ENCODE results near the gene SAMSN1.

The SAMSN1 gene

DNA sequence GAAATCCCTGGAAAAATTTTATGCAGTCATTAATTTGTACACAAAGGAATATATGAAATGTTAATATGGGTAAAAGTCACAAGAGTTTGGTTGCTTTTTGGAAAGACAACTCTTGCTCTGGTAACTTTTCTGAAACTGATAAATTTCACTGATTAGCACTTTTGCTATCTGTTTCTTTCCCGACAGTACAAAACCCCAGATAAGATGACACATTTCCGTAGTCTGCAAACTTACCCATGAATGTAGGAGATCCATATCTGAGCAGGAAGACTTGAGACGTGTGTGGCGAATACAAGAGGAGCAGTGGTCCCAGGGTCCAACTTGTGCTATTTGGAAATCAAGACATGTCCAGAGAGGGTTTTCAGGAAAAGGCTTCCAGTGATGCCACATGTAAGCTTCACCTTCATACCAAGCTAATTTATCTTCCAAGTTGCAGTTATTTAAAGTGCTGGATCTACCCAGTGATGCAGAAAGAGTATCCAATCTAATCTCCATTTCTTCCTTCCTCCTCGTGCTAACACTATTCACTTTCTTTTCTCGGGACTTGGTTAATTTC is 35.9 kb upstream of the SAMSN1 start:
- DNase-seq (ENCODE audit: low spot score): peak; percentile 67
- Mint-ChIP-seq H3K4me1 (ENCODE audit: low read depth) (peaks cover 52% of the 10 kb centered on the region), H3K9me3 (peaks cover 9% of the 10 kb centered on the region), H3K4me3 (peak overlapping the region; percentile 70), H3K36me3 (ENCODE audit: low read depth) (peaks cover 20% of the 10 kb centered on the region), H3K27ac (peak overlapping the region; percentile 78), H3K27me3 (ENCODE audit: low read depth) (peaks cover 3% of the 10 kb centered on the region)

DNA sequence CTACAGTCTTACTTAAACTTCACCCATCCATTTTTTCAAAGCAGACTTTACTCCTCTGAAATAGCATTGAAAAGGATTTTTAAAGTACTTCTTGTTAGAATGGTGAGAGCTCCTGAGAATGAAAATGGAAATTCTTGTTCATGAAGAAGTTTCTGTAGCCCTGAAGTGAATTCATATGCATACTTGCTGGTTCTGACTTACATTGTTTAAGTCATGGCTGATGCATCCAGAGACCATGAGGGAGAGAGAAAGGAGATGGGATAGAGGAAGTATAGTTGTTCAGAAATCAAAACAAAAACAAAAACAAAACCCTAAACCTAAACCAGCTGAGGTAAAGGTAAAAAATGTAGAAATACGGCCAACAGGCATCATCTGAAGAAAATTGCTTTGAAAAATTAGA is 27.1 kb upstream of the SAMSN1 start:
- Mint-ChIP-seq H3K27ac (no peak overlapping the region), H3K27me3 (ENCODE audit: low read depth) (peaks cover 3% of the 10 kb centered on the region), H3K4me3 (no peak overlapping the region), H3K36me3 (ENCODE audit: low read depth) (peaks cover 33% of the 10 kb centered on the region), H3K4me1 (ENCODE audit: low read depth) (peaks cover 35% of the 10 kb centered on the region), H3K9me3 (peaks cover 33% of the 10 kb centered on the region)
- DNase-seq (ENCODE audit: low spot score): no peak

DNA sequence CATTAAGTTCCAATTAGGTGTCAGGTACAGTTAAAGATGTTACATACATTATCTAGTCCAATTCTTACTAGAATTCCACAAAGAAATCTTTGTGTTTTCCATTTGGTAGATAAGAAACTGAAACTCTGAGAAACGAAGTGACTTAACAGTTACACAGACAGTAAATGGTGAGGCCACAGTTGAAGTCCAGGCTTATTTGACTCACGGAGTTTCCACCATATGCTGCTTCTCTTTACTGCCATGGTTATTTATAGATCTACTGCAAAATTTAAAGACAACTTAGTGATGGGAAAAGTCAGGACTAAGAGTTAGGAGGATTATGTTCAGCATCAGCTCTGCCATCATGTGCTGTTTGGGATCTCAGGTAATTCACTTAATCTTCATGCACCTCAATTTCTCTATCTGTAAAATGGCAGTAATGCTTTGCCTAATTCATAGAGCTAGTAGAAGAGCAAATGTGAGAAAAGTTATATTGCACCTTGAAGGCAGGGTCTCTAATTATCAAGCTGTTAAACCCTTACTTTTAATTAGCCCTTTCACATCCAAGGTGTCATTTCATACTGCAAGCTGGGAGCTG is 26.2 kb upstream of the SAMSN1 start:
- Mint-ChIP-seq H3K27me3 (ENCODE audit: low read depth) (no peaks in the 10 kb centered on the region), H3K27ac (peak overlapping the region; percentile 21), H3K4me1 (ENCODE audit: low read depth) (peaks cover 38% of the 10 kb centered on the region)

DNA sequence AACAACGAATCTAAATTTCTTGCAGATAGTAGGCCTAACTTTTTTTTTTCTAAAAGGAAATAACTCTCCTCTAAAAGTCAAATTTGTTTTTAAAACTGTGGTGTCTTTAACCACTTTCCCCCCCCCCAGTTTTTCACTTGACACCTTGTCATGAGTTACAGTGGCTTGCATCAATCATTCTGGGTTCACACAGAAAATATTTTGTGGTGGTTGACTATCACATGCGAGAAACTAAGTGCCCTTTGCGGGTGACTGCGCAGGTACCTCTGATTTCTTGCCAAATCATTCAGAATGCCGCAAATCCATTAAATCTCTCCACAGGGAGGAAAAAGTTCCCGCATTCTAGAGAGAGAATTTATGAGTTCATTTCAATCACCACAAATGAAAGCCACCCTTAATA is 23.8 kb upstream of the SAMSN1 start:
- Mint-ChIP-seq H3K4me1 (ENCODE audit: low read depth) (peaks cover 38% of the 10 kb centered on the region), H3K27ac (no peak overlapping the region), H3K4me3 (no peak overlapping the region), H3K36me3 (ENCODE audit: low read depth) (peaks cover 49% of the 10 kb centered on the region), H3K9me3 (peaks cover 44% of the 10 kb centered on the region), H3K27me3 (ENCODE audit: low read depth) (no peaks in the 10 kb centered on the region)
- peak; percentile 40 for DNase-seq (ENCODE audit: low spot score)

More for the DNA sequence above, 26.2 kb upstream of the SAMSN1 start:
- peak overlapping the region; percentile 12 for H3K4me3 Mint-ChIP-seq
- H3K9me3 Mint-ChIP-seq: peaks cover 37% of the 10 kb centered on the region
- peaks cover 36% of the 10 kb centered on the region for H3K36me3 Mint-ChIP-seq (ENCODE audit: low read depth)
- no peak for DNase-seq (ENCODE audit: low spot score)

DNA sequence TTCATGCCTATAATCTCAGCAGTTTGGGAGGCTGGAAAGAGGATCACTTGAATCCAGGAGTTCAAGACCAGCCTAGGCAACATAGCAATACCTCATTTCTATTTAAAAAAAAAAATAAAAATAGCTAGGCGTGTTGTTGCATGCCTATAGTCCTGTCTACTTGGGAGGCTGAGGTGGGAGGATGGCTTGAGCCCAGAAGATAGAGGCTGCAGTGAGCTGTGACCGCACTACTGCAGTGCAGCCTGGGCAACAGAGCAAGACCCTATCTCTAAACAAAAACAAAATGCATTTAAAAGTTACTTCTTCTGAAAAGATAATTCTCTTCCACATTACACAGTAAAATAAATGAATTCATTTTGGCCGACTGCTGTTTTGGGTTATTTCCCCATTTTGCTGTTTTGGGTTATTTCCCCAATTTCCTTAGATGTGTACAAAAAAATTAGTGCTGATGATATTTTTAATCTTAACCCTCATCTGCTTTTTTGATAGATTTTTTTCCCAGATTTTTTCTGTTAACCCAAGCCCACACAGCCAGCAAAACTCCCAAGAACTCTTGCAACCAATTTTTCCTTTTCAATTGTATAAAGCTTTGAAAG is 23.0 kb upstream of the SAMSN1 start:
- no peak overlapping the region for H3K4me3 Mint-ChIP-seq
- H3K27me3 Mint-ChIP-seq (ENCODE audit: low read depth): no peaks in the 10 kb centered on the region
- H3K27ac Mint-ChIP-seq: no peak overlapping the region
- H3K36me3 Mint-ChIP-seq (ENCODE audit: low read depth): peaks cover 55% of the 10 kb centered on the region
- peaks cover 43% of the 10 kb centered on the region for H3K4me1 Mint-ChIP-seq (ENCODE audit: low read depth)
- DNase-seq (ENCODE audit: low spot score): no peak
- H3K9me3 Mint-ChIP-seq: peaks cover 50% of the 10 kb centered on the region

DNA sequence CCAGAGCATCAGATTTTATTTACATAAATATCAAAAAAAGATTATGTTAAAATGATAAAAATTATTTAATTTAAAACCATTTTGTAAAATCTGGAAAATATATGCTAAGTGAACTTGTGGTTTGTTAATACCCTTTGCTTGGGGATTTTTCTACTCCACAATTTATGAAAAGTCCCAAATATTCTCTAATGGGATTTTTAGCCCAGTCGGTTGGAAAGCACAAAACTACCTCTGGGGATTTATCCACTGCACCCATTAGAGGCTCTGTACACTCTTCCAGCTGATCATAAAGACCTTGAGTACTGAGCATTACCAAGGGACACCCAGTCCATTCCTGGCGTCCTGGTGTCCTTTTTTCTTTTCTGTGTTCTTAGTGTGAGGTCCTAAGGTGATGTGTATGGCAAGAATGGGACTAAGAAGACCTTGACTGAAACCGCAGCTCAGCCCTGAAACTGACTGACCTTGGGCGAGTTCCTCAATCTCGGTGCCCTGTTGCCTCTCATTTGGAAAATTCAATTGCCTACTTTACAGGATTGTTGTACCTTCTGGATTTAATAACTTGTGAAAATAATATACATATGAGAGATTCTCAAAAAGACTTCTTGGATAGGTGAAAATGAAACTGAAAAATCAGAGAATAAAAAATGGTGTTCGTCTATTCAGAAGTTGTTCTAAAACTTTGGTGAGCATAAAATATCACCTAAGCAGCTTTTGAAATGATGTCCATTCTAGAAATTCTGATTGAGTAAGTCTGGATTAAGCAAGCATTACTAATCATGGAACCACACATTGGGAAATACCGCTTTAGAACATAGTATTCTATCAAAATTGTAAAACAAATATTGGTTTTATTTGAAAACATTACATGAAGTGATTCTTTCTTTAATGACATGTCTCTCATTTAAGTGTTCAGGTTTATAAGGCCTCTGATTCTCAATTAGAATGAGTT is 21.5 kb upstream of the SAMSN1 start:
- no peak overlapping the region for H3K4me3 Mint-ChIP-seq
- no peak for DNase-seq (ENCODE audit: low spot score)
- H3K9me3 Mint-ChIP-seq: peaks cover 54% of the 10 kb centered on the region
- H3K27me3 Mint-ChIP-seq (ENCODE audit: low read depth): no peaks in the 10 kb centered on the region
- H3K27ac Mint-ChIP-seq: no peak overlapping the region
- peaks cover 58% of the 10 kb centered on the region for H3K36me3 Mint-ChIP-seq (ENCODE audit: low read depth)
- peaks cover 43% of the 10 kb centered on the region for H3K4me1 Mint-ChIP-seq (ENCODE audit: low read depth)

DNA sequence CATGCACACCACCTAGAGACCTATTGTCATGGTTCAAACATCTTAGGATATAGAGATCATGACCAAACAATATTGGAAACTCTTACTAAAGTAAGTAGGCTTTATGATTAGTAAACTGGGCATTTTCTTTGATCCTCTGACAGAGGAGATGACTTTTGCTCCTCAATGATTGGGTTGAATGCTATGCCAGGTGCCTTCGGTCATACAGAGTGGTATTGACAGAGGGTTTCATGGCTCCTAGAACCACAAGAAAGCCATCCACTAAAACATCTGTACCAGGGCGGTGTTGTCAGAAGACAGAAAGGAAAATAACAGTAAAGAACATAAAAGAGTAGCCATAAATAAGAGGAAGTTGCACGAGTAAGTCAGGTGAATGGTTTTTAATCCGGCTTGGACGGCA is 20.8 kb upstream of the SAMSN1 start:
- Mint-ChIP-seq H3K27ac (no peak overlapping the region), H3K36me3 (ENCODE audit: low read depth) (peaks cover 61% of the 10 kb centered on the region), H3K9me3 (peaks cover 61% of the 10 kb centered on the region), H3K4me1 (ENCODE audit: low read depth) (peaks cover 42% of the 10 kb centered on the region), H3K27me3 (ENCODE audit: low read depth) (no peaks in the 10 kb centered on the region), H3K4me3 (no peak overlapping the region)
- DNase-seq (ENCODE audit: low spot score): no peak

DNA sequence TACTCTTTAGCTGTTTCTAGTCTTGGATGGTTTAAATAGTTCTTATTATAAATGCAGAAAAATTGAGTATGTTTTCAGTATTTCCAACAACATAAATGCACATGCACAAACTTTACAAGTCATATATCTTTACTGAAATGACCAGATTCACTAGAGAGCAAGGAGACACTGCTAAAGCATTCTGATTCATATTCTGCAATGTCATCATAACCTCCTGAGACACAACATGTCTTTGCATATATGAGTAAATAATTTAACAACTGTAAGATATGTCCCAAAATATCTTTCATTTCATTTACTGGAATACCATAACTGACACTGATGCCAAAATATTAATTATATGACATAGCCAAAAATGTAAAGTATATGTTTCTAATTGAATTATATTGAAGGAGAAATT is 16.8 kb upstream of the SAMSN1 start:
- no peak for DNase-seq (ENCODE audit: low spot score)
- Mint-ChIP-seq H3K4me1 (ENCODE audit: low read depth) (peaks cover 52% of the 10 kb centered on the region), H3K27me3 (ENCODE audit: low read depth) (no peaks in the 10 kb centered on the region), H3K36me3 (ENCODE audit: low read depth) (peaks cover 55% of the 10 kb centered on the region), H3K4me3 (no peak overlapping the region), H3K27ac (no peak overlapping the region), H3K9me3 (peaks cover 56% of the 10 kb centered on the region)

DNA sequence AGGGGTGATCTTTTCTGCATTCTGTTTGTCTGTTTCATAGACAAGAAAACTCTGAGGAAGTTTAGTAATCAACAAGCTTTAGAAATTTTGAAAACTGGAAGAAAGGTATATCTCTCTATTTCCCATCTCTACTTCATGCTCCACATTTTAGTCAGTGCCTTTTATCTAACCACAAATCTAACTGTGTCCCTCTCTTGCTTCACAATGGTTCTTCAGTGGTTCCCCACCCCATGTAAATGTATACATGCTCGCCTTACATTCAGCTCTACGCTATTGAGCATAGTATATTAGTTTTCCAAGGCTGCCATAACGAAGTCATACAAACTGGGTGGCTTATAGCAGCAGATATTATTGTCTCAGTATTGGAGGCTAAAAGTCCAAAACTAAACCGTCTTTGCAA is 14.4 kb upstream of the SAMSN1 start:
- DNase-seq (ENCODE audit: low spot score): no peak
- peaks cover 63% of the 10 kb centered on the region for H3K4me1 Mint-ChIP-seq (ENCODE audit: low read depth)
- H3K4me3 Mint-ChIP-seq: peak overlapping the region; percentile 35
- H3K27ac Mint-ChIP-seq: peak overlapping the region; percentile 65
- peaks cover 43% of the 10 kb centered on the region for H3K9me3 Mint-ChIP-seq
- H3K36me3 Mint-ChIP-seq (ENCODE audit: low read depth): peaks cover 42% of the 10 kb centered on the region
- H3K27me3 Mint-ChIP-seq (ENCODE audit: low read depth): no peaks in the 10 kb centered on the region

DNA sequence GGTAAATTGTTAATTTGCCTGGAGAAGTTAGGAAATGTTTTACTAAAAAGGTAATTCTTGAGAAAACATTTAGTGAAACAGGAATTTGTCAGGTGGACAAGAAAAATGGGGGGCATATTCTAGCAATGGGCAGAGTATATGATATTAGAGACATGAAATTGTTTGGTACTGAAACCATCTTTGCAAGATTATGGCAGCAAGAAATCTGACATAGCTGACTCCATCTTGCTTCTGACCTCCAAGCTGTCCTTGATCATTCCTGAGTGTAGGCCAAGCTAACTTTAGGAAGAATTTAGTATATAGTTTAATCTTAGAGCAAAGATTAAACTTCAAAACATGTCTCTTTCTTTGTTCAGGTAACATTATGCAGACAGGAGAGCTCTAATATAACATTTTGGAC is 14.0 kb upstream of the SAMSN1 start:
- H3K36me3 Mint-ChIP-seq (ENCODE audit: low read depth): peaks cover 38% of the 10 kb centered on the region
- no peaks in the 10 kb centered on the region for H3K27me3 Mint-ChIP-seq (ENCODE audit: low read depth)
- peak overlapping the region; percentile 35 for H3K4me3 Mint-ChIP-seq
- peaks cover 39% of the 10 kb centered on the region for H3K9me3 Mint-ChIP-seq
- DNase-seq (ENCODE audit: low spot score): no peak
- H3K27ac Mint-ChIP-seq: peak overlapping the region; percentile 65
- peaks cover 67% of the 10 kb centered on the region for H3K4me1 Mint-ChIP-seq (ENCODE audit: low read depth)

DNA sequence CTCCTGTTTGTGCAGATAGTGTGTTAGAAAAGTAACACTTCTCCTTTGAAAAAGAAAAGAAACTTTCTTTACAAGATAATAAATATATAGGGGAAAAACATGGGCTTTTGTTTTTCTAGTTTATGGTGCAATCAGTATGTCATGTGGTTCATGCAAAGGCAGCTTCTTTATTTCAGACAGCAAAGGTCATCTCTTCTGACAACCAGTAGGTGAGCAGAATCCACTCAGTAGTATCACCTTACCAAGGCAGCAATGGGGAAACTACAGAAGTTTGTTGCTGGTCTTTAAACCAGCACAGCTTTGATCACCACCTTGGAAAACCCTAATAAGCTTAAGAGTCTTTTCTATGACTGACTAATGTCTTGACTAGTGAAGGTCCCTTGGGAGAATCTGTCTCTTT is 13.0 kb upstream of the SAMSN1 start:
- Mint-ChIP-seq H3K4me1 (ENCODE audit: low read depth) (peaks cover 70% of the 10 kb centered on the region), H3K4me3 (no peak overlapping the region), H3K9me3 (peaks cover 32% of the 10 kb centered on the region), H3K27ac (no peak overlapping the region), H3K27me3 (ENCODE audit: low read depth) (no peaks in the 10 kb centered on the region), H3K36me3 (ENCODE audit: low read depth) (peaks cover 33% of the 10 kb centered on the region)
- no peak for DNase-seq (ENCODE audit: low spot score)

DNA sequence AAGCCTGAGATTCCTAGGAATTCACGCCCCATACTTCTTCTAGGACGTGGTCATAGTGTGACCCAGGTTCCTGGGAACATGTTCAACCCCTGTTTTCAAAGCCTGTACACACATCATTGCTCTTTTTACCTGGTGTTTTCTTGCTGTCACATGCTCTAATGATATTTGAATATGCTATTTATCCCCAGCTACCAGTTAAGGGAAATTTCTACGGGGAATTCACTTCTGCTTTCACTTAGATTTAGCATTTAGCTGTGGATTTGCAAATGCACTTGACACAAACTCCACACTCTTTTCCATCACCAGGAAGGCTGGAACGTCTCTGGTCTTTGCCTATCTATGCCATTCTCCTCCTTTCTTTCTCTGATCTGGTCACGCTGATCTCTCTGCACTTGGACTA is 11.3 kb upstream of the SAMSN1 start:
- Mint-ChIP-seq H3K36me3 (ENCODE audit: low read depth) (peaks cover 31% of the 10 kb centered on the region), H3K27me3 (ENCODE audit: low read depth) (no peaks in the 10 kb centered on the region), H3K9me3 (peaks cover 27% of the 10 kb centered on the region), H3K4me1 (ENCODE audit: low read depth) (peaks cover 70% of the 10 kb centered on the region), H3K4me3 (peak overlapping the region; percentile 6), H3K27ac (no peak overlapping the region)
- no peak for DNase-seq (ENCODE audit: low spot score)

DNA sequence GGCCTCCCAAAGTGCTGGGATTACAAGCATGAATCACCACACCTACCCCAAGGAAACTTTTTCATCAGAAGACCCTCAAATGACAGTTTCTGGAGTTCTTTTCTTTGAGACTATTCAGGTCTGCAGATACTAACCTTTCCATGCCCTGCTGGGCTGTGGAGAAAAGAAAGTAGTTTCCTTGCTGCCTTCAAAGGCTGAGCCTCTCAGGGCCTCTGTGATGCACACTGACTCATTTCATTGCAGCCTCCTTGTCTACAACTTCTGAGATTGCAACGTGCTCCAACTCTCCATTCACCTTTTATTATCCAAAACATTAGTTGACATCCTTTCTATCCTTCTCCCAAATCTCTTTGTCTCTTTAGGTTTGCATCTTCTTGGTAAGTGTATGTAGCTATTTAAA is 8.8 kb upstream of the SAMSN1 start:
- Mint-ChIP-seq H3K27me3 (ENCODE audit: low read depth) (no peaks in the 10 kb centered on the region), H3K27ac (peak overlapping the region; percentile 56), H3K4me3 (peak overlapping the region; percentile 55), H3K4me1 (ENCODE audit: low read depth) (peaks cover 66% of the 10 kb centered on the region), H3K36me3 (ENCODE audit: low read depth) (peaks cover 23% of the 10 kb centered on the region), H3K9me3 (peaks cover 7% of the 10 kb centered on the region)
- DNase-seq (ENCODE audit: low spot score): peak; percentile 31

DNA sequence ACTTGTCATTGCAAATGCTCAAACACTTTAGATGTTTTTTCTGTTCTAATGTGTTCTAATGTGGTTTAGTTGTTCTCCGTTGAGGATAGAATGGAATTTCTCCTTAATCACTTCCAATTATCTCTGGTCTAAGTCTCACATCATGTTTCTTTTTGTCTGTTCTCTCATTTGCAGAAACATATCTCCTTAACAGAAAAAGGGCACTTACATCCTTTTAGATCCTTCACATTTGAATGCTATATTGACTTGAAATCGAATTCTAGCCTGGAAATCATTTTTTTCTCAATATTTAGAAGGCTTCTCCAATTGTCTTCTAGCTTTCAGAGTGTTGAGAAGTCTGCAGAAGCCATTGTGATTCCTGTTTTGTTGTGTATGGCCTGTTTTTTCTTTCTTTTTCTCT is 7.3 kb upstream of the SAMSN1 start:
- Mint-ChIP-seq H3K27ac (peak overlapping the region; percentile 39), H3K4me1 (ENCODE audit: low read depth) (peaks cover 70% of the 10 kb centered on the region)
- no peak for DNase-seq (ENCODE audit: low spot score)

More for the DNA sequence above, 7.3 kb upstream of the SAMSN1 start:
- H3K4me3 Mint-ChIP-seq: no peak overlapping the region
- peaks cover 18% of the 10 kb centered on the region for H3K36me3 Mint-ChIP-seq (ENCODE audit: low read depth)
- peaks cover 9% of the 10 kb centered on the region for H3K9me3 Mint-ChIP-seq
- H3K27me3 Mint-ChIP-seq (ENCODE audit: low read depth): no peaks in the 10 kb centered on the region
